HG02884 (cell line): Measurements from ENCODE around the gene KLF15.

Source experiments
- ATAC-seq: cut with Tn5 transposase; IDR thresholded peaks from one replicate; pipeline ENCODE4 v1.9.1; 2021; ENCODE audit warnings: mild to moderate bottlenecking, moderate library complexity; ENCODE audit not compliant: unreplicated experiment

The KLF15 gene

DNA sequence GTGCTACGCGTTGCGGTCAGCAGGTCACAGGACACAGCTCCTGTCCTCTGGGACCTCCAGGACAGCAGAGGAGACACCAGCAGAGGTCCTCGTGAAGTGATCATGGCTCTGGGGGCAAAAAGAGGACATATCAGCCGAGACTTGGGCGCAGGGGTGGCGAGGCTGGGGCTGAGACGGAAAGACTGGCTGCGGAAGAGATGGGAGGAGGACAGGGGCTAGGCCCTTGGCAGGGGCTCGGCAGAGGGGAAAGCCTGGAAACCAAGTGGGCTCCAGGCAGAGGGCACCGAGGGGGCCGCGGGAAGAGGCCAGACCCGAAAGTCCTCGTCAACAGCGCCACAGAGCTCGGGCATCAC lies 32.6 kb upstream of the KLF15 start:
- ATAC-seq = no peak

DNA sequence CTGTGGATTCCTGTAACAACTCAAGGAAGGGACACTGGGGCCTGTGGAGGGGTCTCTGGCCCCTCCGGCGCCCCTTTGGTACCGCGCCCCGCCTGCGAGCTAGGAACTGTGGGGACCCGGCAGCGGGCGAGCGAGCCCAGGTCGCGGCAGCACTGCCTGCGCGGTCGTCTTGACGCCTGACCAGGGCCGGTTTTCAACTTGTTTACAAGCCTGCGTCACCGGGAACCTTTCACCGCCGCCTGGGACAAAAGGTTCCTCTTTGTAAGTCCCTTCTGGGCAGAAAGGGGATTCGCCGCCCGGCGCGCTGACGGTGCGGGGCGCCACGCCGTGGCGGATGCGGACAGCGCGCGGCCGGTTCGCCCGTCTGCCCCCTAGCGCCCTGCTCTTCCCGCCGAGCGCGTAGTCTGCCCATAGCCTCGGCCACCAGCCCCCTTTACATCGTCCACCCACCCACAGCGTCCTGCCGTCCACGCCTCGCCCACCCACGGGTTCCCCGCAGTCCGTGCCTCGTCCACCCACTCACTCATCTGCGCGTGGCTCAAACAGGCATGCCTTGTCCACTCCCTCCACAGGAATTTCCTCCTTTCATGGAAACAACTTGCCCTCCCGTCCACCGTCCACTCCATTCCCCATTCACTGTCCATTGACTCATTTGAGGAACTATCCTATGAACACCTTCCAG lies 32.0 kb upstream of the KLF15 start:
- ATAC-seq = peak; percentile 54

DNA sequence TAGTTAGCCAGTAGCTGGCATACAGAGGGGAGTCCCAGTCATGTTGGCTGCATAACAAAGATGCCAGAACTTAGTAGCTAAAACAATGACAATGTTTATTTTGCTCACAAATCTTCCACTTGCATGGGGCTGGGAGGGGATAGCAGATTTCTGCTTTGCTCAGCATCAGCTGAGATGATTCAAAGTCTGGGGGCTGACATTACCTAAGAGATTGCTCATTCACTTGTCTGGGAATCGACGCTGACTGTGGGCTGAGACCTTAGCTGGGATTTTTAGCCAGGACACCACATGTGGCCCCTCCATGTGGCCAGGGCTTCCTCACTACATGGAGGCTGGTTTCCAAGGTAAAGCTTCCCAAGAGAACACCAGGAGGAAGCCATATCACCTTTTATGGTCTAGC lies 24.8 kb upstream of the KLF15 start:
- ATAC-seq = no peak

DNA sequence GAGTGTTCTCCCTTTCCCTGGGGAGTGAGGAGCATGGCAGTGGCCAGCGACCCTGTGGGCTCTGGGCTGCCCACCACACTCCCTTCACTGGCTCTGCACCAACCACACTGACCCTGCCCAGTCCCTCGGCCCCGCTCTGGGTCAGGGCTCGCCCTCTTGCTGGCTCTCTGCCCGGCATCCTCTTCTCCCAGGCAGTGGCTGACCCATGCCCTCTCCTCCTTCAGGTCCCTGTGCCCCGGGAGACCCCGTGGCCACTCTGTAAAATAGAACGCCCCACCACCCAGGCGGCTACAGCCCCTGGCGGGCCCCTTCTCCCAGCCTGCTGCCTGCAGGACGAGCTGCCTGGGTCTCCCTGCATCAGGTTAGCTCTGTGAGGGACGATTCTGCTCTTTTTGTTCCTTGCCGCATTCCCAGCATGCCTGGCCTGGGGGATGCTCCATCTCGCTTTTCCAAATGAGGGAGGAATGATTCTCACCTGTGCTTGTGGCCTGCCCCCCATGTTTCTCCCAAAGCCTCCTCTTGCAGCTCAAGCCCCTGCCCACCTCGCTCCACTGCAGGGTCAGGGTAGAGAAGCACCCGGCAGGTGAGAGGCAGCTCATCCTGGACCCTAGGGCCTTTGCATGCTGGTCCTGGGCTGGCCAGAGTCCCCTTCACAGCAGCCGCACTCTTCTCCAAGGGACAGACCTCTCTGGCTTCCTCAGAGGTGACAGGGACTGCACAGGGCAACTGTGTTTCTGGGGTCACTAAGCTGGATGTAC lies 23.0 kb upstream of the KLF15 start:
- no peak for ATAC-seq

DNA sequence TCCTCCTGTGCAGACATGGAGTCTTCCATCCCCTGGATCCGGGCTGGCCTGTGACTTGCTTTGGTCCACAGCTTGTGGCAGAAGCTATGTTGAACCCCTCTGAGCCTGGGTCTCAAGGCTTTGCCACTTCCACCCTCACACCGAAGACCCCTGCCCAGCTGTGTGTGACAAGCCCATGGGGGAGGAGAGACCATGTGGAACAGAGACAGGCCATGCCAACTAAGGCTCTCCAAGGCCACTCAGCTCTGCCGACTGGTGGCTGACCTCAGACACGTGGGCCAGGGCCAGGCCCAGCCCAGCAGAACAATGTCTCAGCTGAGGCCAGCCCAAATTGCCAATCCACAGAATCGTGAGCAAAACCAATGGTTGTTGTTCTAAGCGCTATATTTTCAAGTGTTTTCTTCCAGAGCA lies 21.1 kb upstream of the KLF15 start:
- no peak for ATAC-seq

DNA sequence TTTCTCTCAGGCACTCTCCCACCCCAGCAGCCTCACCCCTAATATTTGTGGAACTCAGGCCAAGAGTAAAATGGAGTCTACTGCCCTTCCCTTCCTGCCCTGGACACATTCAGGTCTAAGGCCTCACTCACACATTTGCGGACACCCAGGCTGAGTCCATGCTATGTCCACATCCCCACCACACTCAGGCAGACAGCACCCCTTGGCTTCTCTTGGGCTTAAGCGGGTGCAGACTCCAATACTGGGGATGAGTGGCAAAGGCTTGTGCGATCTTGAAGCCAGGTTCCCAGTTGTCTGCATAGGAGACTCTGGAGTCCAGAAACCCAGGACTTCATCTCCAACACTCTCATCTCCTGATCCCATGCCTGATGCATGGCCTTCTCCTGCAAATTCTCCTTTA lies 20.0 kb upstream of the KLF15 start:
- no peak for ATAC-seq

DNA sequence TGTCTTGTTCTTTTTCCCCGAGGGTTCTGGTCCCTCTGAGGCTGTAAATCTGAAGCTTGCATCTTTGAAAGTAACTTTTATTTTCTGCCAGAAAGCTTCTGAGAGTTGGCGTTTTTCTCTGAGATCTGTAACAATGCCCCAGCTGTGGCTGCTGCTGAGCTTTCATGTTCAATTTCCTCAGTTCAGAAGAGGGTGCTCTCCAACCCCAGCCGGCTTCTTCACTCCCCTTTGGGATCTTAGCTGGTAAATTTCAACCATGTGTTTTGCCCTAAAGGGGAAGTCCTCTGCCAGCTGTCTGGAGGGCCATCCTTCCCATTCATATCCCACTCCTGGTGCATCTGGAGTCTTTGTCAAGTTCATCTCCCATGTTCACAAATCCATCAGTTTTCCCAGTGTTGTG lies 19.2 kb upstream of the KLF15 start:
- no peak for ATAC-seq

DNA sequence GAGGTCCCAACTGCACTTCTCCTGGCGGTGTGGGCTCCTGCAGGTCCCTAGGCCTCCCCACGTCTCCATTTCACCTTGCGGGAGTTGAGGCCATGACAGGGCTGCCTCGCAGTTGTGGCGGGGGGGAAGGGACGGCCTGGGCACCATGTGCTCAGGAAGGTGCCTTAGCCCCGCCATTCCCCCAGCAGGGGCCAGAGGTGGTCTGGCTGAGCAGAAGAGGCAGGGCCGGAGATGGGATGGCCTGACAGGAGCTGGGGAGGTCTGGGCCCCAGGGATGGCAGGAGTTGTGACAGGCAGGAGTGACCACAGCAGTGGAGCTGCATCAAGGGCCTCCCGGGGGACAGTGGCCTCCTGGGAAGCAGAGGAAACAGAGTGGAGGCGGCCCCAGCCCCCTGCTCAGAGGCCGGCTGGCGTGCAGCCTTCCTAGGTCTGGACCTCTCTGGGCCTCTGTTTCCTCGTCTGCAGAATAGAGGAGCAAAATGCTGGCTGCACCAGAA lies 18.7 kb upstream of the KLF15 start:
- no peak for ATAC-seq

DNA sequence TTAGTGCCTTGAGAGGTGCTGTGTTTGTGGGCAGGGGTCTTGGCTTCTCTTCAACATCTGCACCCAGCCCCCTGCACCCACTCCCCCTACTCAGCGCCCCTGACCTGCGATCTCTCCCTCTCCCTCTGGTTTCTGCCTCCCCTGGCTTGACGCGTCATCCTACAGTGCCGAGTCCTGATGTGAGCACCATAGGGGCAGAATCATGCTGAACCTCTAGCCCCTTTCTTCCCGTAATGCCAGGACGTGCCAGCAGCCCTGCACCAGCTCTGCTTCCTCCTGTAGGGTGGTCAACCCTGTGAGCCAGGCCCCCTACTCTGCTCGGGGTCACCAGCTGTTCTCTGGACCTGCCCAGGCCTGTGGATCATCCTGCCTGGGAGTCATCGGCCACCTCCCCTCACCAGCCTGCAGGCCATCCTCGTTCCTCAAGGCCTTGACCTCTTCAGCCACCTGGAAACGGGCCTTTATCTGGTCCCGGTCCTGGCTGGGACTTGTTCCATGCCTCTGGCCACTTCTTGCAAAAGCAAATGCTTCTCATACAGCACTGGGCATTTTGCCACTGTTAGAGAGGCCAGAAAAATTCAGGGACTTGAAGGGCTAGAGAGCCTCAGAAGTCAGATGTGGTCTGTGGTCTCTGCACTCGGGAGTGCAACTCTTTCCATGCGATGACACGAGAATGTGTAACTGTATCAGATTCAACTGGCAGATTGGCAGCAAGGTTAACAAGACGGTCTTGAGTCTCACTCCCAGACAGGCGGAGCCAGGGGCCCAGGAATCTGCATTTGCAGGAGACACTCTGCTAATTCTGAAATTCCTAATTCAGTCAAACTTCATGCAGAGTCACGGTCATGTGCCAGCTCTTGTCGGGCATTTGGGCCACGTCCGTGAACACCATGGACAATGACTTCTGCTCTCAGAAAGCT lies 16.7 kb upstream of the KLF15 start:
- ATAC-seq = no peak

DNA sequence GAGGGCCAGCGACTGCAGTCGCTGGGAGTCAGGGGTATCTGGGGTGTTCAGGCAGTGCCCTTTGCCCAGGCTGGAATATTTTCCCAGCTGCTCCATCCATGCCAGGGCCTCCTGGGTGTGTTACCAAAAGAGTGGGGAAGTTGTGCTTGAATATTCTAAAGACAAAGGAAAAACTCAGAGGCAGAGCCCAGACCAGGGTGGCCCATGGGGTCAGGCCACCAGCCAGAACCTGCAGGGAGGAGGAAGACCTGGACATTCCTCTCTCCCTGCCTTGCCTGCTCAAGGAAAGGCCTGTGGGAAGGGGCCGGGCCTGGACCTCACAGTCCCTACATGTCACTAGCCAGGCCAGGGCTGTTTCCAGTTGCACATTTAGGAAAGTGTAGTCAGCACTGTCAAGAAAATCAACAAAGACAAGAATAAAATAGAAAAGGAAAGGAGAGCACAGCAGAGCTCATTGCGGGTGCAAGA lies 16.0 kb upstream of the KLF15 start:
- ATAC-seq = no peak

DNA sequence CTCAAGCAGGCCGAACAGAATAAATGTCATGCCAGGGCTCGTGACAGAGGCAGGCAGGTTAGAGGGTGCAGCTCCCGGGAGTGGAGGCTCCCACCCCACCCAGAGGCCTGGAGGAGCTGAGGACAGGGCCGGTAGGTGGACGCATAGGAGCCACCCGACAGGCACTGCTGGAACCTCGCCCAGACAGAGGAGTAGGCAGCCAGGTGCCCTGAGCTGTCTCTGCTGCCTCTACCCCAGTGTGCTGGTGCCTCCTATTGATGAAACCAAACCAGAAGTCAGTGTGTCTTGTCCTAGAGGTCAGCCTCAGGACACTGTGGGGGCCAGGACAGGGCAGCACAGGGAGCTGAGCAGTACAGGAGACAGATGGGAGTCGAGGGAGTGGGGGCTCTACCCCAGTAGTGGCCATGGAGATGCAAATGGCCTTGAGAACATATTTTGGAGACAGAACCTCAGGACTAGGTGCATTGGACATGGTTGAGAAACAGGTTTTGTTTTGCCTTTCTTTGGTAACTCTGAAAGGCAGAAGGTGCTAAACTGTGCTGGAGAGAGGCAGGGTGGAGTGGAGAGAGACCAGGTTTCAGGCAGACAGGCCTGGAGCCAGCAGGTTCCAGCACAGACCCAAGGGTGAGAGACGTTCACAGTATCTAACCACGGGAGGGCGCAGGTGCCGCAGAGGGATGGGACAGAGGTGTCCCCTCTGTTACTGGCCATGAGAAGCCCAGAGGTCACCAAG lies 15.4 kb upstream of the KLF15 start:
- no peak for ATAC-seq

DNA sequence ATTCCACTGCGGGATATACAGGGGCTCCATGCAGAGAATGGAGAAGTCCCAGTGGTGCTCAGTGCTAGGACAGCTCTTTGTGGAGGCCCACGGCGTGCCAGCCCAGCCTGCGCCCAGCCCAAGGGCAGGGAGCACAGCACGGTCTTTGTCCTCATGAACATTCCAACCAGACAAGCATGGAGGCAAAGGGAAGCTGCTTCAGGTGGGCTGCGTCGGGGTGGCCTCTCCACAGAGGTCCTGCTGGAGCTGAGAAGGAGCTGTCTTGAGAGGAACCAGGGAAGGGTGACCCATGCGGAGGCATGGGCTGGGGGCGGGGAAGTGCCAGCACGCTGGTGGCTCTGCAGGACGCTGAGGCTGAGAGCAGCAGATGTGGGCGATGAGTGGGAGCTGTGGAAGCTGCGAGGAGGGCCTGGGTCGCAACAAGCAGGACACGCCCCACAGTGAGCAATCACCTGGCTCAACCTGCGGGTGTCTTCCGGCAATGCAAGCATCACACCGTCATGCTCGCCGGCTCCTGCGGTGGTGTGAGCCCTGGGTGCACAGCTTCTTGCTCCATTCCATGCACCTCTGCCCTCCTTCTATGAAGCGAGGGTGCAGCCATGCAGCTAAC lies 14.0 kb upstream of the KLF15 start:
- no peak for ATAC-seq

DNA sequence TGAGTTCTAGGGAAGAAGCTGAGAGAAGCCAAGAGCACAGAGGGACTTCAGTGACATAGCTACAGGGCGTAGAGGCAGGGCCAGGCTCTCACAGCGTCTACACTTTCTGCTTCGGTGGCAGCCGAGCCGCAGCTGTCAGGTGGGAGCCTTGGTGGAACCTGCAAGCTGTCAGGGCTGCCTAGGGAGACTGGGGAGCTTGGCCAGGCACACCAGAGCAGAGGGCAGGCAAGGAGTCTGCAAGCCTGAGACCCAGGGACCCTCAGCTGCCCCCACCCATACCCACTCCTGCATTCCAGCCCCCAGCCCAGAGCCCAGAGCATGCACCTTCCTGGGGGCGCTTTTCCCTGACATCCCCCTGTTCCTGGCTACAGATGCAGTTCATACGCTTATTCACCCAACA lies 13.4 kb upstream of the KLF15 start:
- no peak for ATAC-seq

DNA sequence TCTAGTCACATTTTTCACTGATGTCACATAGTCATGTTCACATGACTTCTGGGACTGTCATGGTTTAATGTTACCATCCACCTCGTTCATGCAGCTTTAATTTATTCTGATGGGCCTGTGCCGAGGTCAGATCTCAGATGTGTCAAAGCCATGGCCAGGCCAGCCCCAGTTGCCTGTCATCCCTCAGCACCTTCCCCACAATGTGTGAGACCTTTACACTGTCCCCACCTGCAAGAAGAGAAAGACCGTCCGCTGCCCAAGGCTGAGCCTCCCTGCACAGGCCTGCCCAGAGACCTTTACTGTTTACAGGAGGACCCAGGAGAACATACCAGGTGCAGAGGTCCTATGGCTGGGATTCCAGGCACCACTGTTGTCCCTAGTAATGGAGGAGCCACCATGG lies 12.8 kb upstream of the KLF15 start:
- no peak for ATAC-seq

DNA sequence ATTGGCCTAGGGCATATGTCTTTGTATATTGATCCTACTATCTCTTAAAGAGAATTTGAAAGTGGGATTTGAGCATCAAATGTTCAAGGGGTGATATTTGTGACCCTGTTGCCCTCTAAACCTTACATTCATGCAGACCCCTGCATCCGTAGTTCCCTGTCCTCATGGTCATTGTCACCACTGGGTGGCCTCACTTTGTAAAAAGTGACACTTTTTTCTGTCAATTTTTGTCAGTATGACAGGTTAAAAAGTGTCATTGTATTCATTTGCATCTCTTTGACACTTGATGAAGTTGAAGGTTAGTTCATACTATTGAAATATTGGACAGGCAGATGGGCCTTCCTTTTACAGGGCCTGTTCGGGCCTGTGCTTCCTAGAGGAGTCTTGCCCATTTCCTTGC lies 12.3 kb upstream of the KLF15 start:
- ATAC-seq = no peak

DNA sequence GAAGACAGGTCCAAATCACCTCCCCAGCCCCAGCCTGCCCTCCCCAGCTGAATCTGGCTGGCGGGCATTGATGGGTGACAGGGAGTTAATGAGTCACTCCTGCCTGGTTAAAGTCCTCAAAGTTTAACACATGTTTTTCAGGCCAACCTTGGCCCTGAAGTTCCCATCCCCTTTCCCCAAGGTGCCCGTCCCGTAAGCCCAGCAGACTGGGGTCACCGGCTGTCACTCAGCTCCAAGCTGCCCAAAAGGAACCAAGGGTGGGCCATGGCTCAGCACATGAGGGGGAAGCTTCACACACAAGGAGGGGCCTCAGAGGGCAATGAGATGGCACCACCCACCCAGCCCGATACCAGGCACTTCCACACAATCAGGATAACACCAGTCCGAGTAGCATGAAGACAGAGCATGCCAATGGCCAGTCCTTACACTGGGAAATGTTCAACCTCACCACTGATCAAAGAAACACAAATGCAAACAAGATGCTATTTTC lies 10.2 kb upstream of the KLF15 start:
- ATAC-seq = no peak

DNA sequence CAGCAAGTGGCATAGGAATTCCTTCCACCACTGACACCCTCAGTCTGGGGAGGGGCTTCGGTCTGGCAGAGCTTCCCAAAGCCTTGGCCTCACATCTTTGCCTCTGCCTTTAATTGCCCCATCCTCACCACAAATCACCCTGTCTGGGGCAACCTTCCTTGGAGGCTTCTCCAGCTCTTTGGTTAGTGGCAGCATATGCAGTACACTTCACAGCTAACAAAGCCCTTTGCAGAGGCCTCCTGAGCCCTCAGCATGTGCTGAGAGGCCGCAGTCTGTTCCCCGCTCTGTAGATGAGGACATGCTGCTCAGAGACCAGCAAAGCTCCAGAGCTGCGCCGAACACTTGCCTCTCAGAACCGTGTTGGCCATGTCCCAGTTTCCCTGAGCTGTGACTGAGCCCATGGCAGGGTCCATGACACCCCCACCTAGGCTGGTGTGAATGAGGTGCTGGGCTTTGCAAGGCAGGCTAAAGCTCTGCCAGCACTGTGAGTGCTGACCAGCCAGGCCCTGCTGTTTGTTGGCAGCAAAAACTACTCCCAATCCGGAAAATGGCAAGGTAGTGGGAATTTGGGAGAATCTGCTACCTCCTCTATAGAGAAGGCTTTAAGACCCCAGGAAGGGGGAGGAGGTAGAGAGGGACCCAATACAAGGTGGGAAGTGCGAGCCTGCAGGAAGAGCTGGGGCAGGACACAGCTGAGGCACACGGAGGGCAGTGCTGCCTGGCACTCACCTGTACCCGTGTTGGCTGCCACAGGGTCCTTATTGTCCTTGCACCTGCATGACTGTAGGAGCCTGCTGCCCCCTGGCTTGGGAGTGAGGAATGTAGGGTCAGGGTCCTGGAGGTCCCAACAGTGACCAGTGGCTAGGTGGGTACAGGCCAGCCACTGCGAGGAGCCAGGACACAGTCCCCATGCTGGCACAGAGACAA lies 8.4 kb upstream of the KLF15 start:
- no peak for ATAC-seq

DNA sequence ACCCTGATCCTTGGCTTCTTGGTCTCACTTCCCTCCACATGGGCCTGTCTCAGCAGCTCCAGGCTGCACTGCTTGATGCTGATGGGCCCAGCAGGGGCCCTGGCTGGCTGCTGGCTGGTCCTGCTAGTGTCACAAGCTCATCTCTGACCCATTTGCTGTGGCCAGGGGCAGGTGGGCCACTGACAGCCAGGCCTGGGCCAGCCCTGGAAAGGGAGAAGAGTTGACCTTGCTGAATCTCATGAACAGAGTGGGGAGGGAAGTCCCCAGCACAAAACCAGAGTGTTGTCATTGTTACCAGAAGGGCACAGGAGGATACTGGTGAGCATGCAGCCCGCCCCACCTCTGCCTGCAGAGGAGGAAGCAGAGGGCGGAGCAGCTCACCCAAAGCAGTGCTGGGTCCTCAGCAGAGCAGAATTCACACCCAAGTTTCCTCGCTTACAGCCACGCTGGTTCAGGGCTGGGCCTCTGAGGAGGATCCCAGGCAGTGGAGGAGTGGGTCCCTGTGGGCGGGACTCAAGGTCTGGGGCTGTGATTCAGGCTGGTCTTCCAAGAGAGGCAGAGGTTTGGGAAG lies 7.6 kb upstream of the KLF15 start:
- no peak for ATAC-seq
